Fibroblast of skin of abdomen (primary cell): Measurements from ENCODE around the gene PCSK6.
"Not testable (repeated sequence)": the region's sequence is repeated elsewhere in the genome, so short reads cannot be mapped to it uniquely, and the experiment has no call there.

Experiments
- DNase-seq: peaks from one replicate; pipeline ENCODE4 v3.0.0-alpha.2; 2013

The PCSK6 gene

GRCh38 chr15:101303408-101303807 lies 186.1 kb downstream of the PCSK6 start:
- DNase-seq = no peak

DNA sequence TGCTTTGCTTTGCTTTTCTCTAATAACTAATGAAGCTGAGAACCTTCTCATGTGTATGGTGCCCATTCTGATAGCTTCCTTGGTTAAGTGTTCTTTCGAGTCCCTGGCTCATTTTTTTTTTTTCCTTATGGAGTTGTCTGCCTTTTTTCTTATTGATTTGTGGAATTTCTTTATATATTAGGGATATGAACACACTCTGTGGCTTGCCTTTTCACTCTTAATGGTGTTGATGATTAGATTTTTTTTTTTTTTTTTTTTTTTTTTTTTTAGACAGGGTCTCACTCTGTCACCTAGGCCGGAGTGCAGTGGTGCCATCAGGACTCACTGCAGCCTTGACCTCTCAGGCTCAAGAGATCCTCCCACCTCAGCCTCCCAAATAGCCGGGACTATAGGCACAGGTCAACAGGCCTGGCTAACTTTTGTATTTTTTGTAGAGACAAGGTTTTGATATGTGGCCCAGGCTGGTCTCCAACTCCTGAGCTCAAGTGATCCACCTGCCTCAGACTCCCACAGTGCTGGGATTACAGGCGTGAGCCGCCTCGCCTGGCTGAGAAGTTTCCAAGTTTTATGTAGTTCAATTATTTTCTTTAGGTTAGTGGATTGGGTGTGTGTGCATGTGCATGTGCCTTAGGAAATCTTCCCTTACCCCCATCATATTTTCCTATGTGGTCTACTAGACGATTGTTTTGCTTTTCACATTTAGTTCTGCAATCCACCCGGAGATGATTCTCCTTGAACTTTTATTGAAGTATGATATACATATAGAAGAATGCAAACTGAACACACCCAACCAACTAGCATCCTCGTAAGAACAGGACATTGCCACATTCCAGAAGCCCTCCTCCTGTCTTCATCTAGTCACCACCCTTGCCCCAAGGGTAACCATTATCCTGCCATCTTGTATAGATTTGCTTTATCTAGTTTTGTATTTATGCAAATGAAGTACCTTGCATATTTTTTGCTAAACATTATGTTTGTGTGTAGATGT lies 192.8 kb downstream of the PCSK6 start:
- no peak for DNase-seq

DNA sequence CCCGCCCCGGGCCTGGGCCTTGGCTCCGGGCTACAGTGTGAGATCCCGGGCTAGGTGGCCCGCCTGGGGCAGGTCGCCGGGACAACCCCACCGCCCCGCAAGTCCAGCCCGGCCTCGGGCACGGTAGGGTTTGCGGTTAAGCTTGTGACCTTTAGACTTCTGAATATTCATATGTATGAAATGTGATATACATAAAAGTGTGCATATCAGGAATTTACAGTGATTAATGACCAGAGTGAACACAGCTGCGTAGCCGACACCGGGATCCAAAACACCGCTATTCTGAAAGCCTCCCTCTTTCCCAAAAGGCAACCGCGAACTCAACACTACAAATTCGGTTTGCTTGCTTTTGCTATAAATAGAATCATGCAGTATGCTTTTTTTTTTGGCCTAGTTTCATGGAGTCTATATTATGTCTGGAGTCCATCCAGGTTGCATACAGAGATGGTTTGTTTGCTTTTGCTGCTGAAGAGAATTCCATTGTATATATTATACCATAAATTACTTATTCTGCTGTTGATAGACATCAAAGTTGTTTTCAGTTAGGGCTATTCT lies 193.8 kb downstream of the PCSK6 start:
- peak; percentile 52 for DNase-seq

DNA sequence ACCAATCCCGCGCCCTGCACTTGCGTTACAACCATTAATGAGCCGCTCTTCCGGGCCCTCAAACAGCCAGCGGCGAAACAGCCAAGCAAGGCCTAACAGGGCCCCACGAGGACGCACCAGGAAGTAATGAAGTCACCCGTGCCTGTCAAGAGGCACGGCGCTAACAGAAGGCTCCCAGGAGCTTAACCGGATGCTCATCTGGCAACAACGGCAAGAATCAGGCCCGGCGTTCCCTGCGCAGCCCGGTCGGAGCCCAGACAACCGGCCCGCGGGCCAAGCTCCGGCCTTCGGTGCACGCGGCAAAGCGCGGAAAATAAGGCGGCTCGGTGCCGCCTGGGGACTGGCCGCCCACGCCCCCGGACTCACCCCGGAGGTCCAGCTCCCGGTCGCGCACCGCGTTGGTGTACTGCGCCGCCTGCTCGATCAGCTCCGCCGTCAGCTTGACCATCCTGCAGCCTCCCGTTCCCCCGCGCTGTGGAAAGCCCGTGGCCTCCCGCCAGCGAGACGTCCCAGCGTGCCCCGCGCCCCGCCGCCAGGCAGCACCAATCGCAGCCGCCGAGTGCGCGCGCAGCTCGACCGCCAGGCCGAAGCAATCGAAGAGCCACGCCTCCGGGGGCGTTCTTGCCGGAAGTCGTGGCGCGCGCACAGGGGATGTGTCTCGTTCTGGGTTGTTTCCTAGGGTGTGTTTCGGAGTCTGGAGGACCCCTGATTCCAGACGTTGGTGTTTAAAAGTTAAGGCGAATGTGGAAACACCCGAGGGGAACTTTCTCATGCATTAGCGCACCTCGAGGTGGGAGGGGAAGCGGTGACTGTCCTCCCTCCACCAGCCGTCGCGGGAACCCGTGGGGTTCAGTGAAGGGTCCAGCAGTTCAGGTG lies 194.5 kb downstream of the PCSK6 start, which contains the start of gene SNRPA1:
Gene SNRPA1 (minus strand): TSS at position 518 of the 876 bp plus-strand sequence. CDS start 70 bp downstream, at position 448.
- DNase-seq = peak; percentile 96

DNA sequence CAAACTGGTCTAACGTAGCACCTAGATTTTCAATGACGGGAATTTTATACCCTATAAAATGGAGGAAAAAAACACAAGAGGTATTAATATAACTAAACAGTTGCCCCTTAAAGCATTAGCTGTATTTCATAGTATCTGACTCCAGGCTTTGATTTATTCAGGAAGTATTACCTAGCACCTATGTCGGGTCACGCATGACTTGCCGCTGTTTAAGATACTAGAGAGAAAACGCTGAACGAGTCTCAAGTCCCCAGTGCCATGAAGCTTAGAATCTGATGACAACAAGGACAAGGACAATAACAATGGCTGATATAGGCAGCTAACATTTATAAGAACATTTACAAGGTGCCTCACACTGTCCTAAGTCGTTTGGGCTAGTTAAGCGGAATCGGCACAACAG lies 196.4 kb downstream of the PCSK6 start:
- DNase-seq = no peak

DNA sequence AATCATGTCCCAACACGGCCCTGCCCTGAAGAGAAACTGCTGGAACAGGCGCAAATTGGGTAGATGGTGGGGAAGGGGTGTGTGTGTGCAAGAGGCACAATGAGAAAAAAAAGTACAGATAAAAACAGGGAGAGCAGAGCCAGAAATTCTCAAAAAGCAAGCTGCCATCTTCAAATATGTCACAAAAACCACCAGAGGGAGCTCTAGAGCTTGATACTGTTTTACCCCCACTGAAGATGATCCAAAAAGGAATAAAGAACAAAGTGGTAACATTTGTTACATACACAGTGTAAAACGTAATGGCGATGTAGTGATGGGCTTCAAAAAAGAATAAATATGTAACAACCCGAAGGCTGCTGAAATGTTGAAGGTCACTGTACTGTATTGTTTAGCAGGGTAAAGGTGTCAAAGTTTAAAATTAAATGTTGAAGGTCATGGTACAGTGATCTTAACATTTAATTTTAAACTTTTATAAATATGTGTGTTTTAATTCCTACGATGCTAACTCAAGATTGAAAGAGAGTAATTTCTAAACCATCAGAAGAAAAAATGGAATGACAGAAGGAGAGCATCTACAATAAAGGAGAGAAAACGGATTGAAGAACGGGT lies 200.5 kb downstream of the PCSK6 start:
- peak; percentile 46 for DNase-seq

- DNase-seq = not testable (repeated sequence)
Measured at GRCh38 chr15:101287342-101287741, 202.2 kb downstream of the PCSK6 start.

GRCh38 chr15:101286471-101287114 lies 202.9 kb downstream of the PCSK6 start:
- DNase-seq = no peak

- no peak for DNase-seq
Measured at GRCh38 chr15:101283931-101284330, 205.6 kb downstream of the PCSK6 start.

DNA sequence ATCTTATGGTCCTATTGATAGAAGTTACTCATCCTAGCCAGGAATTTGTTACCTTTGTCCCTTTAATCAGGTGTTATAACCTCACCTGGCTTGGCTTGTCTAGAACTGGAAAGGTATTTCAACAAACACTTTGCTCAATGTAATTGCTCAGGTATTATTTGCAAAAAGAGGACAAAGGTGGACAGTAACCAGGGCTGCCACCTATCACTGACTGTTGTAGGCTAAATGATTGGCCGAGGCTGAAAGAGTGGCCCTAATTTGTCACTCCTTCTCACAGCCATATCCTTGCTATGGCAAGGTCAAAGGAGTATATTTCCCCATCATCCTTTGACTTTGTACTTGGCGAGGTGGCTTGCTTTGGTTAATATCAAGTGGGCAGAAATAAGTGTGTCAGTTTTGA lies 209.5 kb downstream of the PCSK6 start:
- DNase-seq = no peak

GRCh38 chr15:101277943-101278564 lies 211.5 kb downstream of the PCSK6 start:
- no peak for DNase-seq

GRCh38 chr15:101277038-101277822 lies 212.3 kb downstream of the PCSK6 start, which contains the start of gene SELENOS:
Gene SELENOS (minus strand): TSS chr15:101277485. CDS start chr15:101277417, 68 bp downstream.
- peak; percentile 91 for DNase-seq

- peak; percentile 40 for DNase-seq
Measured at GRCh38 chr15:101276501-101277037, 212.9 kb downstream of the PCSK6 start.

DNA sequence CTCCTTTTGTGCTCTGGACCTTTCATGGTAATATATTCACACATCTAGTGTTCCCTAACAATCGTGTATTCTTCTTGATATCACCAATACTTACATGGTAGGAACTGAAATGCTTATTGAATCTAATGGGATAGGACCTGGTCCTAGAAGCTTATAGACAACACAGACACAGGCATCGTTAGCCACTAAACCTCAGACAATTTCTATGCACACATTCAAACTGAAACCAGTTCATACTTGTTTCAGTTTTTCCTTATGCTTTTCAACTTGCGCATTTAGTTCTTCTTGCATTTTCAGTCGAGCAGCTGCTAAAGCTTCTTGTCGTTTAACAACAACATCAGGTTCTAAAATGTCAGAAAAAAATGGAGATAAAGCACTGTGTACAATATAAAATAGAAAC lies 214.5 kb downstream of the PCSK6 start:
- no peak for DNase-seq

DNA sequence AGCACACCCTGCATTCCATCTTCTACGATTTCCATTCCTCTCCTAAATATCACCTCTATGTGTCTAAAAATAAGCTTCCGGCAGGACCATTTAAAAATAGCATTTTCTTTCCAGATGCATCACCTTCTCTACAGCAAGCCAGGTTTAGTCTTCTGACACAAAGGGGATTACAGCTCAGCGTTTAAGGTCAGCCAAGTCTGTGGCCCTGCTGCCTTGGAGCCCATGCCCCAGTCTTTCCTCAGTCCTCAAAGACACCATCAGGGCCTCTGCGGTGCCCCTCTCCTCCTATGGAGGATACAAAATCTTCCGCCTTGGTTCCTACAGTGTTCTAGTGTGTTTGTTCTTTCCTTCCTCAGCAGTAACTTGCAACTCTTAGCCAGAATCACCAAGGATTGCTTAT lies 216.0 kb downstream of the PCSK6 start:
- DNase-seq = no peak

DNA sequence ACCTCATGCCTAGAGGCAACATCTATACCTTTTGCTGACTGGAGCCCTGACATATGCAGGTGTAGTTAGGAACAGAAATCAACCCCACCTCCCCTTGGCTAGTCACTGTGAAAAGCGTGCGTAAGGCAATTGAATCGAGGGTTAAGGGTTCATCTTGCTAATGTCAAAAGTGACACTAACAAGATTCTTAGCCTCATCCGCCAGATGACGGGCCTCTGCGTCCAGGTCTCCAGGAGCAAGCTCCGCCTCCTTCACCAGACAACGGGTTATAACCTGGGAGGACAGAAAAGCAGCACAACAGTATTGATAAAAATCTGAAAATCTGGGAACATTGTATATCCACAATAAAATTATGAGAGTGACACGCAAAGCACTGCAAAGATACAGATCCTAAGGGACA lies 216.9 kb downstream of the PCSK6 start:
- no peak for DNase-seq

DNA sequence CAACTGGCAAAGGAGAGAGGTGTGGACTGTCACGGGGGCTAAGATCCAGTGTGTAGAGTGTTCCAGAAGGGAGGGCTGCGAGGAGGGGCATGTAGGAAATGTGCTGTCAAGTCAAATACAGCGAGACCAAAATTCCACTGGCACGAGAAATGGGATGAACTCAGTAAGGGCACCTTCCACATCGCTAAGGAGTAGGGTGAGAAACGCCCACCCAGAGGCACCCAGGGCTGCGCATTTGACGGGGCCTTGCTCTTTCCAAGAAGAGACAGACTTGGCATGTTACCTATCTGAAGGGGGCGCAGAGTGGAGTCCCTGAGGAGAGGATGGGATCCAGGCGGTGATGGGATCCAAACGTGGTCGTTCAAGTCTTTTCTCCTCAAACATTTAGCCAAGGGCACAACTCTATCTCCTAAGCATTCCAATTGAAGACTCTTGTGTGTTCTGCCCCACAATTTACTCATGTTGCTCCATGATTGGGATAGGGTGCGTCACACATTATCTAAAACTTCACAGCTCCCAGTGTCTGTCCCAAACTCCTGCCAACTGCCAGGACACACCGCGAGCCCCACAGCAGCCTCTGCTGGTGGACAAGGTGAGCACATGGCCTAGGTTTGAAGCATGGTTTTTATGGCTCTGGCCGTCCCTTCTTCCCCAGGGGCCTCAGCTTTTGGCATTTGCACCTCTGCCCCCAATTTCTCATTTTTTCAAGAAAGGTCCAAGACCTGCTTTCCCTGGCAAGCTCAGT lies 219.9 kb downstream of the PCSK6 start:
- no peak for DNase-seq

- DNase-seq = peak; percentile 63
Measured at GRCh38 chr15:101267320-101268104, 222.0 kb downstream of the PCSK6 start.
